OCI-LY7 (cell line): ENCODE measurements around the gene TSPAN31.

Experiments
- CTCF ChIP-seq: fragments of 200-600 bp; sonication (generic); conservative IDR thresholded peaks from 2 replicates; pipeline ENCODE4 v1.5.1; 2014; ENCODE audit warnings: mild to moderate bottlenecking, antibody characterized with exemption, low read length, moderate library complexity, mixed read lengths
- EZH2phosphoT487 ChIP-seq: fragments of 200-600 bp; sonication (generic); IDR thresholded peaks from 2 replicates; pipeline ENCODE4 v1.6.1; 2018; ENCODE audit warnings: low read depth, borderline replicate concordance, mild to moderate bottlenecking, mixed run types, antibody characterized with exemption, low read length, moderate library complexity, mixed read lengths

- no peak for TF ChIP-seq CTCF
- no peak for TF ChIP-seq EZH2phosphoT487
Measured at GRCh38 chr12:57775044-57775443, 30.2 kb downstream of the TSPAN31 start.
